Loucy (cell line): ENCODE results near the gene CCDC150.
A peak's percentile ranks its signal among the peaks of the same experiment; 100 is the strongest.

Experiments
- H2AFZ ChIP-seq: fragments of 200-600 bp; sonication (generic); 2 replicates; pipeline ENCODE4 v1.6.0; 2016; ENCODE audit warnings: antibody characterized with exemption, mild to moderate bottlenecking, low read length, moderate library complexity
- H3F3A ChIP-seq: fragments of 200-600 bp; 2 replicates; pipeline ENCODE4 v1.6.0; 2016; ENCODE audit warnings: antibody characterized with exemption, low read depth, mild to moderate bottlenecking
- H3K27me3 ChIP-seq: fragments of 200-600 bp; sonication (generic); 2 replicates; pipeline ENCODE4 v1.6.1; 2014; ENCODE audit warnings: low read length, mild to moderate bottlenecking; ENCODE audit not compliant: insufficient read depth, poor library complexity, severe bottlenecking
- H3K36me3 ChIP-seq: fragments of 200-600 bp; sonication (generic); 2 replicates; pipeline ENCODE4 v1.6.1; 2016; ENCODE audit warnings: low read length; ENCODE audit not compliant: insufficient read depth
- H3K4me1 ChIP-seq: fragments of 200-600 bp; sonication (generic); 2 replicates; pipeline ENCODE4 v1.5.1; 2014; ENCODE audit warnings: low read length, mild to moderate bottlenecking; ENCODE audit not compliant: insufficient read depth, poor library complexity, severe bottlenecking
- H3K4me2 ChIP-seq: fragments of 200-600 bp; sonication (generic); 2 replicates; pipeline ENCODE4 v1.6.0; 2014; ENCODE audit warnings: antibody characterized with exemption, low read length, low read depth, mild to moderate bottlenecking; ENCODE audit not compliant: poor library complexity, severe bottlenecking
- H3K4me3 ChIP-seq: fragments of 200-600 bp; sonication (generic); 2 replicates; pipeline ENCODE4 v1.5.1; 2014; ENCODE audit warnings: low read length, mild to moderate bottlenecking, mixed read lengths; ENCODE audit not compliant: poor library complexity, severe bottlenecking
- H3K79me2 ChIP-seq: fragments of 200-600 bp; sonication (generic); 2 replicates; pipeline ENCODE4 v1.6.1; 2014; ENCODE audit warnings: low read length; ENCODE audit not compliant: insufficient read depth
- H3K9ac ChIP-seq: fragments of 200-600 bp; sonication (generic); 2 replicates; pipeline ENCODE4 v1.6.0; 2014; ENCODE audit warnings: mild to moderate bottlenecking, low read depth, low read length, moderate library complexity; ENCODE audit not compliant: poor library complexity, severe bottlenecking
- H3K9me2 ChIP-seq: fragments of 200-600 bp; sonication (generic); replicated peaks from 2 replicates; pipeline ENCODE4 v1.6.1; 2016; ENCODE audit warnings: low read depth, low read length, mixed read lengths
- H3K9me3 ChIP-seq: fragments of 200-600 bp; sonication (generic); 2 replicates; pipeline ENCODE4 v1.6.1; 2014; ENCODE audit warnings: mild to moderate bottlenecking, antibody characterized with exemption, low read length, low read depth; ENCODE audit not compliant: insufficient read depth
- H4K20me1 ChIP-seq: fragments of 200-600 bp; sonication (generic); 2 replicates; pipeline ENCODE4 v1.6.0; 2014; ENCODE audit warnings: antibody characterized with exemption, low read length, mild to moderate bottlenecking; ENCODE audit not compliant: insufficient read depth, poor library complexity, severe bottlenecking
- EZH2phosphoT487 ChIP-seq: fragments of 200-600 bp; IDR thresholded peaks from 2 replicates; pipeline ENCODE4 v1.6.1; 2018; ENCODE audit warnings: antibody characterized with exemption, mild to moderate bottlenecking, moderate library complexity, borderline replicate concordance
- TF ChIP-seq, protein P1 (sequence below): fragments of 200-600 bp; sonication (generic); conservative IDR thresholded peaks from 2 replicates; pipeline ENCODE4 v1.5.1; 2014; ENCODE audit warnings: mild to moderate bottlenecking, antibody characterized with exemption, low read length

The CCDC150 gene

DNA sequence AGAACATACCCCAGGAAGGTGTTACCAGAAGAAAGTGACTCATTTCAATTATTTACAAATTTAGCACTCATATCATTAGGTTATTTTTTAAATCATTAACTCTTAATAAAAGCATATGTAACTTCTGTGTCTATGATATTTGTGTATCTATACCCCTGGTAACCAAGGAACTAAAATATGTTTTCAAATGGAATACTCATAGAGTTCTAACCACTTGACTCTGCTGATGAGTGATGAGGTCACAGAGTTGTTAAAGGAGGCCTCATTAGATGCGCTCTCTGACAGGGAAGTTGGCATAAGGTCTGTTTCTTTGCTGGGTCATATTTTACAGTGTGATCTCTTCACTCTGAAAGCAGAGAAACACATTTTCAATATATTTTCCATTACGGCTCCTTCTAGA, 73.4 kb downstream of the CCDC150 start:
- Histone ChIP-seq H3K4me3 (no peak overlapping the region), H3K4me1 (no peaks in the 10 kb centered on the region), H2AFZ (no peak overlapping the region), H3K4me2 (no peak overlapping the region), H3K79me2 (no peaks in the 10 kb centered on the region), H3K9ac (no peak overlapping the region), H3K9me3 (no peaks in the 10 kb centered on the region; the same call in 1 of the 2 replicates), H3K9me2 (no peaks in the 10 kb centered on the region), H3K36me3 (peaks cover 25% of the 10 kb centered on the region), H3F3A (no peaks in the 10 kb centered on the region), H4K20me1 (no peaks in the 10 kb centered on the region), H3K27me3 (no peaks in the 10 kb centered on the region)
- TF ChIP-seq, protein P1, sequence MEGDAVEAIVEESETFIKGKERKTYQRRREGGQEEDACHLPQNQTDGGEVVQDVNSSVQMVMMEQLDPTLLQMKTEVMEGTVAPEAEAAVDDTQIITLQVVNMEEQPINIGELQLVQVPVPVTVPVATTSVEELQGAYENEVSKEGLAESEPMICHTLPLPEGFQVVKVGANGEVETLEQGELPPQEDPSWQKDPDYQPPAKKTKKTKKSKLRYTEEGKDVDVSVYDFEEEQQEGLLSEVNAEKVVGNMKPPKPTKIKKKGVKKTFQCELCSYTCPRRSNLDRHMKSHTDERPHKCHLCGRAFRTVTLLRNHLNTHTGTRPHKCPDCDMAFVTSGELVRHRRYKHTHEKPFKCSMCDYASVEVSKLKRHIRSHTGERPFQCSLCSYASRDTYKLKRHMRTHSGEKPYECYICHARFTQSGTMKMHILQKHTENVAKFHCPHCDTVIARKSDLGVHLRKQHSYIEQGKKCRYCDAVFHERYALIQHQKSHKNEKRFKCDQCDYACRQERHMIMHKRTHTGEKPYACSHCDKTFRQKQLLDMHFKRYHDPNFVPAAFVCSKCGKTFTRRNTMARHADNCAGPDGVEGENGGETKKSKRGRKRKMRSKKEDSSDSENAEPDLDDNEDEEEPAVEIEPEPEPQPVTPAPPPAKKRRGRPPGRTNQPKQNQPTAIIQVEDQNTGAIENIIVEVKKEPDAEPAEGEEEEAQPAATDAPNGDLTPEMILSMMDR: no peak
- no peak for TF ChIP-seq EZH2phosphoT487

DNA sequence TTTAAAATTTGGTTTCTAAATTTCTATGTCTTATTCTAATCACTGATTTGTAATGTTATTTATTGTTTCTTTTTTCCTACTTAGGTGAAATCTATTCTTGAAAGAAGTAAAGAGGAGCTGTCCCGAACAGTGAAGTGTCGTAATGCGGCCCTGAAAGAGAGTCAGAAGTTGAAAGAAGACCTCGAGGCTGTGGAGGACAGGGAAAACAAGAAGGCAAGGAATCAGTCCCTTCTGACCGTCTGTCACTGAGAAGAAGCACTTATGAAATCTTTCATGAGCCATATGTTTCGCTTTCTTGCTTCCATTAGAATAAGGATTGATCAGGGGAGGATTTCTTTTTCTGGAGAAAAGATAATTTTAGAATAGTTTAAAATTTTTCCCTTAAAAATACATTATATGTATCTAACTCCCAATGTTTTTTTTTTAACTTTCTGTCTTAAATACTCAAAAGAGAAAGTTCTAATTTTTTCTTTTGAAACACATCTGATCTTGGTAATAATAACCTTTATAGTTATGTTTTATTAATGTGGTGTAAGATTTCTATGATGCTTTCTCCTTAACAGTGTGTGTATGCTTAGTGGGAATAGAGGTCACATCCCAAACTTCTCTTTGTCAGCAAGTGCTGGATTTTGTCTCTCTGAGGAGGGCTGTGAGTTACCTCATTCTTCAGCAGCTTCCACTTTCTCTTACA, 79.0 kb downstream of the CCDC150 start:
- no peak overlapping the region for H2AFZ ChIP-seq
- no peak overlapping the region for H3K9ac ChIP-seq
- no peak overlapping the region for H3K4me2 ChIP-seq

DNA sequence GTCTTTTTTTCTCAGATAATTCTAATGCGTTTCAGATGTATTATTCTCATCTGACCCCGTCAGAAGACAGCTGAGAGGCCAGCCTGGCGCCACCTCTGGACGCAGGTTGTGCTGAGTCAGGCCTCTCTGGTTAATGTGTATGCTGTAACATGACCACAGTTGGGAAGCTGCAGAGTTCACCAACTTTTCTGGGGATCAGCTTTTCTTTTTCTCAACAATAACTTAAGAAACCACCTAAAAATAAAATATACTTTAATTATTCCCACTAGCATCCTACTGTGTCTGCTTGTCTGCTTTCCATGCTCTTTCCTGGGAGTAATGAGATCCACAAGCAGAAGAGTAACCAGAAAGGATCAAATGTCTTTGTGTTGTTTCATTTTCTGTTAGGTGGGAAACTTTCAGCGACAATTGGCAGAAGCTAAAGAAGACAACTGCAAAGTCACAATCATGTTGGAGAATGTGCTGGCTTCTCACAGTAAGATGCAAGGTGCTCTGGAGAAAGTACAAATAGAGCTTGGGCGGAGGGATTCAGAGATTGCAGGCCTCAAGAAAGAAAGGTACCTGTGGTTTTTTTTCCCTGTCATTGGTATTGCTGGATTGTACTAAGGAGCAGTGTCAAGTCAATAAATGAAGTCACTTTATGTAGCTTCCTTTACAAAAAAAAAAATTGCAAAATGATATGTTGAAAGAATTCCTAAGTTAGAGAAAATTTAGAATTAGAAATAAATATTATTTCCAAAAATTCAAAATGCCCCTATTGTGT, 79.8 kb downstream of the CCDC150 start:
- H3K79me2 ChIP-seq: no peaks in the 10 kb centered on the region
- no peak for TF ChIP-seq EZH2phosphoT487
- TF ChIP-seq, protein P1: peak; percentile 40
- no peaks in the 10 kb centered on the region for H3K9me3 ChIP-seq
- peaks cover 36% of the 10 kb centered on the region for H3K36me3 ChIP-seq
- no peaks in the 10 kb centered on the region for H3K9me2 ChIP-seq
- no peak overlapping the region for H3K4me2 ChIP-seq
- peaks cover 8% of the 10 kb centered on the region for H3K4me1 ChIP-seq
- no peak overlapping the region for H2AFZ ChIP-seq
- H3K9ac ChIP-seq: no peak overlapping the region
- no peaks in the 10 kb centered on the region for H3F3A ChIP-seq
- no peaks in the 10 kb centered on the region for H4K20me1 ChIP-seq
- H3K27me3 ChIP-seq: no peaks in the 10 kb centered on the region
- no peak overlapping the region for H3K4me3 ChIP-seq

More for the DNA sequence above, 79.0 kb downstream of the CCDC150 start:
- no peaks in the 10 kb centered on the region for H3K79me2 ChIP-seq
- no peak for TF ChIP-seq EZH2phosphoT487
- TF ChIP-seq, protein P1: no peak
- H3K9me3 ChIP-seq: no peaks in the 10 kb centered on the region
- H3K9me2 ChIP-seq: no peaks in the 10 kb centered on the region
- H4K20me1 ChIP-seq: no peaks in the 10 kb centered on the region
- H3K27me3 ChIP-seq: no peaks in the 10 kb centered on the region
- H3K4me3 ChIP-seq: no peak overlapping the region
- peaks cover 37% of the 10 kb centered on the region for H3K36me3 ChIP-seq
- H3F3A ChIP-seq: no peaks in the 10 kb centered on the region
- H3K4me1 ChIP-seq: peaks cover 8% of the 10 kb centered on the region
